SU-DHL-6 (cell line): Measurements from ENCODE around the gene NMRK2.
"Not testable (repeated sequence)": the region's sequence is repeated elsewhere in the genome, so short reads cannot be mapped to it uniquely, and the experiment has no call there.

ENCODE experiments used
- H2AFZ ChIP-seq: fragments of 200-600 bp; sonication (generic); 2 replicates; pipeline ENCODE4 v1.6.1; 2014; ENCODE audit warnings: low read depth, mild to moderate bottlenecking, moderate library complexity, mixed read lengths, antibody characterized with exemption, low read length; ENCODE audit not compliant: severe bottlenecking
- H3F3A ChIP-seq: fragments of 200-600 bp; shearing (Covaris generic); 2 replicates; pipeline ENCODE4 v1.6.0; 2016; ENCODE audit warnings: antibody characterized with exemption, mild to moderate bottlenecking; ENCODE audit not compliant: insufficient read depth
- H3K27ac ChIP-seq: fragments of 200-600 bp; sonication (generic); 2 replicates; pipeline ENCODE4 v1.5.1; 2016; ENCODE audit warnings: low read depth, mild to moderate bottlenecking, low read length, moderate library complexity, mixed read lengths
- H3K27me3 ChIP-seq: fragments of 200-600 bp; sonication (generic), shearing (Covaris generic); 2 replicates; pipeline ENCODE4 v1.6.0; 2014; ENCODE audit warnings: mild to moderate bottlenecking, low read length
- H3K36me3 ChIP-seq: fragments of 200-600 bp; sonication (generic); 2 replicates; pipeline ENCODE4 v1.6.1; 2014; ENCODE audit warnings: mild to moderate bottlenecking, low read length, mixed read lengths
- H3K4me2 ChIP-seq: fragments of 300-600, 200-600 bp; shearing (Covaris generic), sonication (generic); 2 replicates; pipeline ENCODE4 v1.6.0; 2014; ENCODE audit warnings: low read length, low read depth, mild to moderate bottlenecking; ENCODE audit not compliant: poor library complexity, severe bottlenecking
- H3K4me3 ChIP-seq: fragments of 200-600 bp; sonication (generic); 2 replicates; pipeline ENCODE4 v1.5.1; 2014; ENCODE audit warnings: antibody characterized with exemption, low read length, mild to moderate bottlenecking, mixed read lengths; ENCODE audit not compliant: insufficient read depth, poor library complexity, severe bottlenecking
- H3K79me2 ChIP-seq: fragments of 200-600 bp; sonication (generic); 2 replicates; pipeline ENCODE4 v1.6.1; 2014; ENCODE audit warnings: mild to moderate bottlenecking, low read length, moderate library complexity; ENCODE audit not compliant: insufficient read depth
- H3K9ac ChIP-seq: fragments of 200-600 bp; sonication (generic); 2 replicates; pipeline ENCODE4 v1.7.0; 2014; ENCODE audit warnings: mild to moderate bottlenecking, low read length
- H3K9me2 ChIP-seq: fragments of 200-600 bp; sonication (generic); replicated peaks from 2 replicates; pipeline ENCODE4 v1.6.1; 2014; ENCODE audit warnings: low read length; ENCODE audit not compliant: insufficient read depth
- H3K9me3 ChIP-seq: fragments of 200-600 bp; sonication (generic); 2 replicates; pipeline ENCODE4 v1.6.1; 2014; ENCODE audit warnings: low read length, mixed read lengths; ENCODE audit not compliant: insufficient read depth
- H4K20me1 ChIP-seq: fragments of 200-600 bp; sonication (generic); 2 replicates; pipeline ENCODE4 v1.6.1; 2014; ENCODE audit warnings: low read depth, mild to moderate bottlenecking, antibody characterized with exemption, low read length, moderate library complexity, mixed read lengths
- CTCF ChIP-seq: fragments of 200-600 bp; sonication (generic); IDR thresholded peaks from one replicate; pipeline ENCODE4 v1.5.1; 2017; ENCODE audit warnings: antibody characterized with exemption, mild to moderate bottlenecking, low read length, moderate library complexity; ENCODE audit not compliant: insufficient read depth, poor library complexity, severe bottlenecking
- EZH2phosphoT487 ChIP-seq: fragments of 200-600 bp; sonication (generic), shearing (Covaris generic); conservative IDR thresholded peaks from 2 replicates; pipeline ENCODE4 v1.6.1; 2018; ENCODE audit warnings: mild to moderate bottlenecking, antibody characterized with exemption, low read length, moderate library complexity, mixed read lengths

NMRK2 gene

GRCh38 chr19:3944018-3944721, 11.3 kb downstream of the NMRK2 start:
- Histone ChIP-seq H3K79me2 (no peaks in the 10 kb centered on the region), H3K27me3 (no peaks in the 10 kb centered on the region), H4K20me1 (no peaks in the 10 kb centered on the region), H3K9ac (no peak overlapping the region), H3K9me2 (no peaks in the 10 kb centered on the region), H3K36me3 (no peaks in the 10 kb centered on the region), H2AFZ (no peak overlapping the region), H3K4me2 (no peak overlapping the region), H3K27ac (no peak overlapping the region), H3F3A (no peaks in the 10 kb centered on the region), H3K9me3 (no peaks in the 10 kb centered on the region), H3K4me3 (no peak overlapping the region)
- TF ChIP-seq EZH2phosphoT487 (no peak), CTCF (no peak)

- TF ChIP-seq CTCF (no peak), EZH2phosphoT487 (no peak)
- no peak overlapping the region for H3K4me2 ChIP-seq
- H3K4me3 ChIP-seq = no peak overlapping the region
- H3F3A ChIP-seq = no peaks in the 10 kb centered on the region
- H3K27me3 ChIP-seq = no peaks in the 10 kb centered on the region
- no peak overlapping the region for H3K27ac ChIP-seq
- no peak overlapping the region for H3K9ac ChIP-seq
- no peaks in the 10 kb centered on the region for H3K9me3 ChIP-seq
- H2AFZ ChIP-seq = no peak overlapping the region
- H4K20me1 ChIP-seq = no peaks in the 10 kb centered on the region
- H3K36me3 ChIP-seq = no peaks in the 10 kb centered on the region
- H3K79me2 ChIP-seq = no peaks in the 10 kb centered on the region
- no peaks in the 10 kb centered on the region for H3K9me2 ChIP-seq
These were observed 13.0 kb downstream of the NMRK2 start for GRCh38 chr19:3945838-3946237.

- H3K79me2 ChIP-seq, H3K27me3 ChIP-seq, H3K9me2 ChIP-seq, H3K36me3 ChIP-seq, H4K20me1 ChIP-seq, H3F3A ChIP-seq, H2AFZ ChIP-seq, H3K4me2 ChIP-seq, H3K4me3 ChIP-seq, H3K9me3 ChIP-seq, H3K9ac ChIP-seq, H3K27ac ChIP-seq: not testable (repeated sequence)
These were observed 14.6 kb downstream of the NMRK2 start for GRCh38 chr19:3947316-3947933.

GRCh38 chr19:3949294-3949693, 16.4 kb downstream of the NMRK2 start:
- Histone ChIP-seq H3K9me2 (no peaks in the 10 kb centered on the region), H3K79me2 (no peaks in the 10 kb centered on the region), H2AFZ (no peak overlapping the region), H3K36me3 (no peaks in the 10 kb centered on the region), H3F3A (no peaks in the 10 kb centered on the region), H4K20me1 (no peaks in the 10 kb centered on the region), H3K4me3 (no peak overlapping the region), H3K9ac (no peak overlapping the region), H3K4me2 (no peak overlapping the region), H3K9me3 (no peaks in the 10 kb centered on the region), H3K27ac (no peak overlapping the region), H3K27me3 (no peaks in the 10 kb centered on the region)
- TF ChIP-seq CTCF (no peak), EZH2phosphoT487 (no peak)
